SK-N-SH (cell line): ENCODE measurements around the gene MED7. TPM values are rescaled to one million over a fixed set of nuclear protein-coding genes. Genes with fewer than 3 reads are reported as not detected.
A peak's percentile ranks its signal among the peaks of the same experiment; 100 is the strongest.

Experiments used
- CTCF ChIA-PET: fragments of 300-600, 350-600 bp; formaldehyde crosslinking; extraction: SDS; loops from one replicate; lab custom pipeline; 2021; lab: Yijun Ruan, JAX
- POLR2A ChIA-PET: fragments of 350-600 bp; sonication (Branson Sonifier 250); formaldehyde crosslinking; extraction: SDS; loops from one replicate; lab custom pipeline; 2020; ENCODE audit warnings: antibody characterized with exemption, inconsistent platforms; lab: Yijun Ruan, JAX
- DNase-seq: peaks from one replicate; pipeline ENCODE4 v3.0.0; 2012
- H2AFZ ChIP-seq: fragments of 200-600 bp; sonication (generic); 2 replicates; pipeline ENCODE4 v1.8.1; 2016; ENCODE audit warnings: antibody characterized with exemption, mild to moderate bottlenecking, low read depth
- H3F3A ChIP-seq: fragments of 200-600 bp; sonication (generic); replicated peaks from 2 replicates; pipeline ENCODE3; 2016; ENCODE audit warnings: antibody characterized with exemption, mild to moderate bottlenecking; ENCODE audit not compliant: insufficient read depth
- H3K27ac ChIP-seq, 2 experiments: fragments of 200-500 bp in 1 of 2; fragments of 200-600 bp in 1 of 2; sonication (Bioruptor generic) in 1 of 2; sonication (generic), shearing (Covaris generic) in 1 of 2; 2 replicates each; pipeline versions ENCODE4 v1.5.1 to v1.6.1; 2014 to 2016; ENCODE audit warnings: low read depth in 2 of 2, inconsistent platforms in 1 of 2, low read length in 1 of 2, mild to moderate bottlenecking in 1 of 2, mixed read lengths in 1 of 2
- H3K27me3 ChIP-seq: fragments of 200-600 bp; sonication (generic), shearing (Covaris generic); 2 replicates; pipeline ENCODE4 v1.6.1; 2016; ENCODE audit warnings: mixed run types; ENCODE audit not compliant: insufficient read depth
- H3K36me3 ChIP-seq, 2 experiments: fragments of 200-500 bp in 1 of 2; fragments of 200-600 bp in 1 of 2; sonication (Bioruptor generic) in 1 of 2; sonication (generic) in 1 of 2; replicated peaks in 1 of 2; 2 replicates each; pipeline versions ENCODE3 to v1.5.1; 2014 to 2016; ENCODE audit warnings: low read length in 1 of 2, mild to moderate bottlenecking in 1 of 2; ENCODE audit not compliant: insufficient read depth in 2 of 2, control insufficient read depth in 1 of 2
- H3K4me1 ChIP-seq, 2 experiments: fragments of 200-500 bp in 1 of 2; fragments of 200-600 bp in 1 of 2; sonication (Bioruptor generic) in 1 of 2; sonication (generic), shearing (Covaris generic) in 1 of 2; 2 replicates each; pipeline versions ENCODE4 v1.5.1 to v1.6.1; 2014 to 2016; ENCODE audit warnings: low read depth in 1 of 2, low read length in 1 of 2, mixed run types in 1 of 2; ENCODE audit not compliant: insufficient read depth in 2 of 2, control insufficient read depth in 1 of 2
- H3K4me2 ChIP-seq: fragments of 200-600 bp; sonication (generic), shearing (Covaris generic); 2 replicates; pipeline ENCODE4 v1.6.1; 2017; ENCODE audit warnings: mixed run types
- H3K4me3 ChIP-seq, 2 experiments: fragments of 200-500 bp in 1 of 2; fragments of 200-600 bp in 1 of 2; sonication (Bioruptor generic) in 1 of 2; sonication (generic), shearing (Covaris generic) in 1 of 2; 2 replicates each; pipeline versions ENCODE4 v1.5.1 to v1.8.1; 2014 to 2016; ENCODE audit warnings: low read depth in 2 of 2, inconsistent platforms in 1 of 2, low read length in 1 of 2, mild to moderate bottlenecking in 1 of 2, mixed read lengths in 1 of 2, moderate library complexity in 1 of 2
- H3K79me2 ChIP-seq: fragments of 200-600 bp; sonication (generic); 2 replicates; pipeline ENCODE4 v1.8.1; 2017; ENCODE audit warnings: mild to moderate bottlenecking; ENCODE audit not compliant: insufficient read depth
- H3K9ac ChIP-seq: fragments of 200-600 bp; sonication (generic); 2 replicates; pipeline ENCODE4 v1.6.1; 2017; ENCODE audit warnings: mixed run types
- H3K9me2 ChIP-seq: fragments of 200-600 bp; sonication (generic); 2 replicates; pipeline ENCODE4 v1.6.1; 2017; ENCODE audit warnings: mixed run types
- H3K9me3 ChIP-seq: fragments of 200-600 bp; sonication (generic); 2 replicates; pipeline ENCODE4 v1.6.1; 2017; ENCODE audit warnings: mixed run types, mild to moderate bottlenecking, moderate library complexity
- H4K20me1 ChIP-seq: fragments of 200-600 bp; sonication (generic); 2 replicates; pipeline ENCODE4 v1.6.1; 2017; ENCODE audit warnings: mild to moderate bottlenecking, mixed run types; ENCODE audit not compliant: insufficient read depth
- CHD2 ChIP-seq: fragments of 150-350 bp; IDR thresholded peaks from 2 replicates; pipeline ENCODE4 v1.6.1; 2018; ENCODE audit warnings: low read length; ENCODE audit not compliant: partially characterized antibody
- ELF1 ChIP-seq: IDR thresholded peaks from 2 replicates; pipeline ENCODE4 v1.4.0; 2012
- FOSL2 ChIP-seq: IDR thresholded peaks from 2 replicates; pipeline ENCODE4 v1.4.0; 2012; ENCODE audit warnings: low read depth, mild to moderate bottlenecking, moderate library complexity, borderline replicate concordance
- RAD21 ChIP-seq: IDR thresholded peaks from 2 replicates; pipeline ENCODE4 v1.6.1; 2012; ENCODE audit warnings: mild to moderate bottlenecking, low read length
- TAF1 ChIP-seq: IDR thresholded peaks from 2 replicates; pipeline ENCODE4 v1.6.1; 2012; ENCODE audit warnings: low read depth, mild to moderate bottlenecking, low read length, moderate library complexity, borderline replicate concordance
- TCF12 ChIP-seq: IDR thresholded peaks from 2 replicates; pipeline ENCODE4 v1.4.0; 2012
- TEAD4 ChIP-seq: IDR thresholded peaks from 2 replicates; pipeline ENCODE4 v1.4.0; 2012; ENCODE audit warnings: mild to moderate bottlenecking, borderline replicate concordance; ENCODE audit not compliant: insufficient read depth
- WGBS: methylation state at CpG from one replicate; pipeline ENCODE4 v1.1.6; 2017; ENCODE audit warnings: low lambda C conversion rate; 5-methylcytosine and 5-hydroxymethylcytosine counted together
- polyA plus RNA-seq, 3 experiments: library from polyadenylated mRNA; depleted of rRNA; stranded (reverse); fragments of >200 nt; gene quantifications; 2 replicates each; pipeline ENCODE4 v1.2.3, GENCODE V29; 2012
- TF ChIP-seq, protein P1 (sequence below): IDR thresholded peaks from 2 replicates; pipeline ENCODE4 v1.4.0; 2012; ENCODE audit warnings: low read depth, borderline replicate concordance

The MED7 gene
- polyA plus RNA-seq, 1 of the 3 experiments (the other 2 are of a cell fraction): 5.3 TPM

- TF ChIP-seq, protein P1, sequence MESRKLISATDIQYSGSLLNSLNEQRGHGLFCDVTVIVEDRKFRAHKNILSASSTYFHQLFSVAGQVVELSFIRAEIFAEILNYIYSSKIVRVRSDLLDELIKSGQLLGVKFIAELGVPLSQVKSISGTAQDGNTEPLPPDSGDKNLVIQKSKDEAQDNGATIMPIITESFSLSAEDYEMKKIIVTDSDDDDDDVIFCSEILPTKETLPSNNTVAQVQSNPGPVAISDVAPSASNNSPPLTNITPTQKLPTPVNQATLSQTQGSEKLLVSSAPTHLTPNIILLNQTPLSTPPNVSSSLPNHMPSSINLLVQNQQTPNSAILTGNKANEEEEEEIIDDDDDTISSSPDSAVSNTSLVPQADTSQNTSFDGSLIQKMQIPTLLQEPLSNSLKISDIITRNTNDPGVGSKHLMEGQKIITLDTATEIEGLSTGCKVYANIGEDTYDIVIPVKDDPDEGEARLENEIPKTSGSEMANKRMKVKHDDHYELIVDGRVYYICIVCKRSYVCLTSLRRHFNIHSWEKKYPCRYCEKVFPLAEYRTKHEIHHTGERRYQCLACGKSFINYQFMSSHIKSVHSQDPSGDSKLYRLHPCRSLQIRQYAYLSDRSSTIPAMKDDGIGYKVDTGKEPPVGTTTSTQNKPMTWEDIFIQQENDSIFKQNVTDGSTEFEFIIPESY: no peak
- TF ChIP-seq, all 33 proteins: peak for 0
These were observed 32.9 kb downstream of the MED7 start (continued) for GRCh38 chr5:157109744-157110143.

GRCh38 chr5:157108976-157109375 lies 33.7 kb downstream of the MED7 start, which contains the start of gene HAVCR2:
Gene HAVCR2, minus strand, starts transcription at chr5:157109044. Its CDS starts 61 bp downstream, at chr5:157108983.
- H4K20me1 ChIP-seq: no peaks in the 10 kb centered on the region
- WGBS: 47% methylated on average over 4 of the region's 4 CpGs
- no peaks in the 10 kb centered on the region for H3K27me3 ChIP-seq
- H3F3A ChIP-seq: no peaks in the 10 kb centered on the region
- ChIA-PET CTCF (interaction anchor here (0.8 kb wide), 1 partner anchor 9 kb away, joined by 3 read pairs; no protein-coding TSS in a partner anchor), POLR2A (no interaction called here)
- H3K36me3 ChIP-seq: no peaks in the 10 kb centered on the region
- no peak within 1 kb of the TSS for H2AFZ ChIP-seq
- H3K4me2 ChIP-seq: no peak within 1 kb of the TSS
- no peak within 1 kb of the TSS for H3K4me3 ChIP-seq
- no peaks in the 10 kb centered on the region for H3K9me3 ChIP-seq
- H3K27ac ChIP-seq: no peak within 1 kb of the TSS
- no peaks in the 10 kb centered on the region for H3K79me2 ChIP-seq
- no peaks in the 10 kb centered on the region for H3K9me2 ChIP-seq
- H3K4me1 ChIP-seq: no peaks in the 10 kb centered on the region
- TF ChIP-seq TAF1 (no peak), TEAD4 (no peak), TCF12 (no peak)
- DNase-seq: no peak
- no peak within 1 kb of the TSS for H3K9ac ChIP-seq

DNA sequence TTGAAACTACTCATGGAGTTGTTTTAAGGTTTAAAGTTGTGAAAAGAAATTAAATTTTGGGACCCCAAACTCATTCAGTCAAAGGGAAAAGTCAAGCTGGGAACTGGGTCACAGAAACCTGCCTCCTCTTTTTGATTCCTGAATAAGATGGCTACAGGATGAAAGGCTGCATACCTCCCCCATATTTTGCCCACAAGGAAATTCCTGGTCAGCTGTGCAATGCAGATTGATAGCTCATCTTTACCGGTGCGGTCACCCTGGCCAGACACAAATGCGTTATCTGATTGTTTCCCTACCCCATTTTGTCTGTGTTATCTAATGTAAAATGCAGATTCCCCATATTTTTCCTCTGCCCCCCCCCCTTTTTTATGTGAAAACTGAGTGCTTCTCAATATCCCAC lies 35.2 kb downstream of the MED7 start:
- DNase-seq: no peak
- Histone ChIP-seq H3K4me3 (no peak overlapping the region), H3K36me3 (no peaks in the 10 kb centered on the region), H3K4me1 (no peaks in the 10 kb centered on the region), H3K4me2 (no peak overlapping the region), H3K9me3 (no peaks in the 10 kb centered on the region), H3K79me2 (no peaks in the 10 kb centered on the region), H3K27ac (no peak overlapping the region), H3K9me2 (no peaks in the 10 kb centered on the region), H2AFZ (0 out of 2 replicates have a peak overlapping the region, but pooled peaks have one; percentile 65), H4K20me1 (no peaks in the 10 kb centered on the region)
- WGBS: 21% methylated on average over 3 of the region's 3 CpGs
- ChIA-PET CTCF (no interaction called here), POLR2A (interaction anchor here (0.7 kb wide), 1 partner anchor 16 kb away, joined by 3 read pairs; no protein-coding TSS in a partner anchor)
- TF ChIP-seq ELF1: no peak
- TF ChIP-seq CHD2: no peak
- TF ChIP-seq FOSL2: no peak
- TF ChIP-seq RAD21: no peak
- TF ChIP-seq TAF1: no peak
- TF ChIP-seq, all 33 proteins: peak for 0
- Histone ChIP-seq H3K27me3 (no peaks in the 10 kb centered on the region), H3K9ac (no peak overlapping the region), H3F3A (no peaks in the 10 kb centered on the region)
